SK-N-SH treated with all-trans-retinoic acid at 6 μM for 48 hours (cell line): ENCODE results near the gene FHIT.

Experiments
- POU6F1 ChIP-seq: fragments of 250-450 bp; sonication (Bioruptor Pico); IDR thresholded peaks from 2 replicates; pipeline ENCODE4 v1.8.0; 2021; ENCODE audit warnings: low read depth, mild to moderate bottlenecking, moderate library complexity, borderline replicate concordance
- ZFP30 ChIP-seq: fragments of 450-650 bp; formaldehyde crosslinking; IDR thresholded peaks from 2 replicates; pipeline ENCODE4 v1.5.0; 2022; ENCODE audit warnings: mild to moderate bottlenecking, moderate library complexity
- TF ChIP-seq, protein P1 (sequence below): fragments of 250-450 bp; sonication (Bioruptor Pico); IDR thresholded peaks from 2 replicates; pipeline ENCODE4 v1.8.0; 2020; ENCODE audit warnings: mild to moderate bottlenecking, moderate library complexity, borderline replicate concordance
- TF ChIP-seq, protein P2 (sequence below): fragments of 250-450 bp; sonication (Bioruptor Pico); IDR thresholded peaks from 2 replicates; pipeline ENCODE4 v1.5.1; 2020; ENCODE audit warnings: low read depth, mild to moderate bottlenecking, moderate library complexity

DNA sequence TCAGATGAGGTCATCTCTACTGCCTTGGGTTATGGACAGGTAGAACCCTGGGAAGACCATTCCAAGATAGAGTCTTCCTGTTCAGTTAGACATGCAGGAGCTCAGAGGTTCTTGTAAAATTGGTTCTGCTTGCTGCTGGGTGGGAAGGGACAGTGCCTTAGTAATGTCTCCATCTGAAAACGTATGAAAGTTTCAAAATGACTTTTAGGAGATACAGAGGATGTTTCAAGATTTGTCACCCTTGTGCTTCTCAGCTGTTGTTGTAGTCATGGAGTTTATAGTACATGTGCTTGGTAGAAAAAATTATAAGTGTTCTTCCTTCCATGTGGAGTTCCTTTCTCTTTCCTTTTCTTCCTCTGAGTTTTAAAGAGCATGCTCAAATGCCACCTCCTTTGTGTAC lies 1316.2 kb downstream of the FHIT start:
- no peak for TF ChIP-seq POU6F1 (CRISPR knock-in tag)
- no peak for TF ChIP-seq ZFP30 (CRISPR knock-in tag)
- TF ChIP-seq, protein P1, sequence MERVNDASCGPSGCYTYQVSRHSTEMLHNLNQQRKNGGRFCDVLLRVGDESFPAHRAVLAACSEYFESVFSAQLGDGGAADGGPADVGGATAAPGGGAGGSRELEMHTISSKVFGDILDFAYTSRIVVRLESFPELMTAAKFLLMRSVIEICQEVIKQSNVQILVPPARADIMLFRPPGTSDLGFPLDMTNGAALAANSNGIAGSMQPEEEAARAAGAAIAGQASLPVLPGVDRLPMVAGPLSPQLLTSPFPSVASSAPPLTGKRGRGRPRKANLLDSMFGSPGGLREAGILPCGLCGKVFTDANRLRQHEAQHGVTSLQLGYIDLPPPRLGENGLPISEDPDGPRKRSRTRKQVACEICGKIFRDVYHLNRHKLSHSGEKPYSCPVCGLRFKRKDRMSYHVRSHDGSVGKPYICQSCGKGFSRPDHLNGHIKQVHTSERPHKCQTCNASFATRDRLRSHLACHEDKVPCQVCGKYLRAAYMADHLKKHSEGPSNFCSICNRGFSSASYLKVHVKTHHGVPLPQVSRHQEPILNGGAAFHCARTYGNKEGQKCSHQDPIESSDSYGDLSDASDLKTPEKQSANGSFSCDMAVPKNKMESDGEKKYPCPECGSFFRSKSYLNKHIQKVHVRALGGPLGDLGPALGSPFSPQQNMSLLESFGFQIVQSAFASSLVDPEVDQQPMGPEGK (CRISPR knock-in tag), result no peak
- TF ChIP-seq, protein P2, sequence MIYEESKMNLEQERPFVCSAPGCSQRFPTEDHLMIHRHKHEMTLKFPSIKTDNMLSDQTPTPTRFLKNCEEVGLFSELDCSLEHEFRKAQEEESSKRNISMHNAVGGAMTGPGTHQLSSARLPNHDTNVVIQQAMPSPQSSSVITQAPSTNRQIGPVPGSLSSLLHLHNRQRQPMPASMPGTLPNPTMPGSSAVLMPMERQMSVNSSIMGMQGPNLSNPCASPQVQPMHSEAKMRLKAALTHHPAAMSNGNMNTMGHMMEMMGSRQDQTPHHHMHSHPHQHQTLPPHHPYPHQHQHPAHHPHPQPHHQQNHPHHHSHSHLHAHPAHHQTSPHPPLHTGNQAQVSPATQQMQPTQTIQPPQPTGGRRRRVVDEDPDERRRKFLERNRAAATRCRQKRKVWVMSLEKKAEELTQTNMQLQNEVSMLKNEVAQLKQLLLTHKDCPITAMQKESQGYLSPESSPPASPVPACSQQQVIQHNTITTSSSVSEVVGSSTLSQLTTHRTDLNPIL (CRISPR knock-in tag), result no peak
